ENCODE data around the gene EYS. TPM values are rescaled to one million over a fixed set of nuclear protein-coding genes. Genes with fewer than 3 reads are reported as not detected.

Gene EYS
- polyA plus RNA-seq, 1 of the 3 experiments (the other 2 are of a cell fraction), result 0.05 TPM

GRCh38 chr6:63999613-64000012 is 1707.4 kb downstream of the EYS start:
- Histone ChIP-seq H3K9ac (no peak overlapping the region), H2AFZ (ENCODE audit: low read depth) (no peak overlapping the region), H3K27me3 (ENCODE audit: insufficient read depth) (no peaks in the 10 kb centered on the region), H3K4me1 (ENCODE audit: control insufficient read depth in 1 of 2, insufficient read depth in 2 of 2, low read depth in 1 of 2, low read length in 1 of 2) (no peaks in the 10 kb centered on the region; a peak in 1 of 4 replicates), H3F3A (replicated peaks; ENCODE audit: insufficient read depth) (no peaks in the 10 kb centered on the region), H4K20me1 (ENCODE audit: insufficient read depth) (no peaks in the 10 kb centered on the region), H3K9me2 (no peaks in the 10 kb centered on the region), H3K79me2 (ENCODE audit: insufficient read depth) (no peaks in the 10 kb centered on the region), H3K4me2 (no peak overlapping the region), H3K4me3 (ENCODE audit: low read depth in 2 of 2, low read length in 1 of 2) (no peak overlapping the region), H3K36me3 (replicated peaks in 1 of 2; ENCODE audit: control insufficient read depth in 1 of 2, insufficient read depth in 2 of 2, low read length in 1 of 2) (no peaks in the 10 kb centered on the region), H3K9me3 (no peaks in the 10 kb centered on the region), H3K27ac (ENCODE audit: low read depth in 2 of 2, low read length in 1 of 2) (no peak overlapping the region)
- no peak for DNase-seq
- TF ChIP-seq YY1 (IDR thresholded peaks at IDR 0.05; ENCODE audit: low read depth), result no peak
- 0 out of 2 replicates have a peak, but pooled peaks have one; percentile 20 for TF ChIP-seq GATA2 (CRISPR knock-in tag; IDR thresholded peaks at IDR 0.05)
- ChIA-PET POLR2A (no interaction called here), CTCF (interaction anchor here (1.0 kb wide), 1 partner anchor 13 kb away, joined by 3 read pairs; no protein-coding TSS in a partner anchor)
- 89% methylated on average over 4 of the region's 4 CpGs for WGBS (ENCODE audit: low lambda C conversion rate)

DNA sequence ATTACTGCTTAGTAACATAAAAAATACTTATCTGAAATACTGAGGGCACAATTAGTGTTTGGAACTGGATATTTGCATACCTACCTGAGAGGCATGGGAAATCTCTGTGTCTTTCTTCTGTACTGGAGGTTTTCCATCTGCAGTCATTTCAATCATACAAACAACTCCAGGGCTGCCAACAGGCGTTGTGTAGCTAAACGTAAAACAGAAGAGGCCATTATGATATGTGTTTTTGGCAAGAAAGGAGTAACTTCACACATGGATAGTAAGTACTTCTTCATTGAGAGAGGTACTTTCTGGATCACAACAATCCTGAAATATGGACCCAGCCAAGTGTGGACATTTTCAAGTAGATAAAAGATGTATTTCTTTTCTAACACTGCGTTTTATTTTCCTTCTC is 1708.0 kb downstream of the EYS start:
- ChIA-PET CTCF (interaction anchor here (1.0 kb wide), 1 partner anchor 13 kb away, joined by 3 read pairs; no protein-coding TSS in a partner anchor), POLR2A (no interaction called here)

More for the DNA sequence above, 1708.0 kb downstream of the EYS start:
- Histone ChIP-seq H2AFZ (ENCODE audit: low read depth) (no peak overlapping the region), H3K9me3 (no peaks in the 10 kb centered on the region), H3K36me3 (replicated peaks in 1 of 2; ENCODE audit: control insufficient read depth in 1 of 2, insufficient read depth in 2 of 2, low read length in 1 of 2) (no peaks in the 10 kb centered on the region), H3K79me2 (ENCODE audit: insufficient read depth) (no peaks in the 10 kb centered on the region), H4K20me1 (ENCODE audit: insufficient read depth) (no peaks in the 10 kb centered on the region), H3K4me1 (ENCODE audit: control insufficient read depth in 1 of 2, insufficient read depth in 2 of 2, low read depth in 1 of 2, low read length in 1 of 2) (no peaks in the 10 kb centered on the region; a peak in 1 of 4 replicates), H3K9ac (no peak overlapping the region), H3K4me2 (no peak overlapping the region), H3K27me3 (ENCODE audit: insufficient read depth) (no peaks in the 10 kb centered on the region), H3K27ac (ENCODE audit: low read depth in 2 of 2, low read length in 1 of 2) (no peak overlapping the region), H3K4me3 (ENCODE audit: low read depth in 2 of 2, low read length in 1 of 2) (no peak overlapping the region), H3K9me2 (no peaks in the 10 kb centered on the region), H3F3A (replicated peaks; ENCODE audit: insufficient read depth) (no peaks in the 10 kb centered on the region)
- TF ChIP-seq RFX5 (IDR thresholded peaks at IDR 0.05; ENCODE audit: low read length) (no peak), RCOR1 (IDR thresholded peaks at IDR 0.05; ENCODE audit: low read length) (no peak), FOXJ3 (CRISPR knock-in tag; IDR thresholded peaks at IDR 0.05) (no peak), MXI1 (IDR thresholded peaks at IDR 0.05; ENCODE audit: low read depth, low read length) (no peak), GATA2 (CRISPR knock-in tag; IDR thresholded peaks at IDR 0.05) (no peak), YY1 (IDR thresholded peaks at IDR 0.05; ENCODE audit: low read depth) (no peak), SMC3 (IDR thresholded peaks at IDR 0.05; ENCODE audit: low read depth, low read length) (no peak), REST (IDR thresholded peaks at IDR 0.05; ENCODE audit: low read depth, low read length) (no peak), NFIC (IDR thresholded peaks at IDR 0.05; ENCODE audit: borderline replicate concordance) (no peak), EP300 (IDR thresholded peaks at IDR 0.05; ENCODE audit: borderline replicate concordance in 1 of 2, low read depth in 1 of 2, low read length in 1 of 2) (no peak), TCF12 (IDR thresholded peaks at IDR 0.05) (no peak), ELF1 (IDR thresholded peaks at IDR 0.05) (no peak), RXRA (IDR thresholded peaks at IDR 0.05; ENCODE audit: borderline replicate concordance, low read depth) (no peak)
- TF ChIP-seq, protein P1, sequence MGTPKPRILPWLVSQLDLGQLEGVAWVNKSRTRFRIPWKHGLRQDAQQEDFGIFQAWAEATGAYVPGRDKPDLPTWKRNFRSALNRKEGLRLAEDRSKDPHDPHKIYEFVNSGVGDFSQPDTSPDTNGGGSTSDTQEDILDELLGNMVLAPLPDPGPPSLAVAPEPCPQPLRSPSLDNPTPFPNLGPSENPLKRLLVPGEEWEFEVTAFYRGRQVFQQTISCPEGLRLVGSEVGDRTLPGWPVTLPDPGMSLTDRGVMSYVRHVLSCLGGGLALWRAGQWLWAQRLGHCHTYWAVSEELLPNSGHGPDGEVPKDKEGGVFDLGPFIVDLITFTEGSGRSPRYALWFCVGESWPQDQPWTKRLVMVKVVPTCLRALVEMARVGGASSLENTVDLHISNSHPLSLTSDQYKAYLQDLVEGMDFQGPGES (IDR thresholded peaks at IDR 0.05; ENCODE audit: low read depth, low read length), result no peak
- TF ChIP-seq, protein P2, sequence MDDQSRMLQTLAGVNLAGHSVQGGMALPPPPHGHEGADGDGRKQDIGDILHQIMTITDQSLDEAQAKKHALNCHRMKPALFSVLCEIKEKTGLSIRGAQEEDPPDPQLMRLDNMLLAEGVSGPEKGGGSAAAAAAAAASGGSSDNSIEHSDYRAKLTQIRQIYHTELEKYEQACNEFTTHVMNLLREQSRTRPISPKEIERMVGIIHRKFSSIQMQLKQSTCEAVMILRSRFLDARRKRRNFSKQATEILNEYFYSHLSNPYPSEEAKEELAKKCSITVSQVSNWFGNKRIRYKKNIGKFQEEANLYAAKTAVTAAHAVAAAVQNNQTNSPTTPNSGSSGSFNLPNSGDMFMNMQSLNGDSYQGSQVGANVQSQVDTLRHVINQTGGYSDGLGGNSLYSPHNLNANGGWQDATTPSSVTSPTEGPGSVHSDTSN (IDR thresholded peaks at IDR 0.05), result no peak
- TF ChIP-seq, protein P3, sequence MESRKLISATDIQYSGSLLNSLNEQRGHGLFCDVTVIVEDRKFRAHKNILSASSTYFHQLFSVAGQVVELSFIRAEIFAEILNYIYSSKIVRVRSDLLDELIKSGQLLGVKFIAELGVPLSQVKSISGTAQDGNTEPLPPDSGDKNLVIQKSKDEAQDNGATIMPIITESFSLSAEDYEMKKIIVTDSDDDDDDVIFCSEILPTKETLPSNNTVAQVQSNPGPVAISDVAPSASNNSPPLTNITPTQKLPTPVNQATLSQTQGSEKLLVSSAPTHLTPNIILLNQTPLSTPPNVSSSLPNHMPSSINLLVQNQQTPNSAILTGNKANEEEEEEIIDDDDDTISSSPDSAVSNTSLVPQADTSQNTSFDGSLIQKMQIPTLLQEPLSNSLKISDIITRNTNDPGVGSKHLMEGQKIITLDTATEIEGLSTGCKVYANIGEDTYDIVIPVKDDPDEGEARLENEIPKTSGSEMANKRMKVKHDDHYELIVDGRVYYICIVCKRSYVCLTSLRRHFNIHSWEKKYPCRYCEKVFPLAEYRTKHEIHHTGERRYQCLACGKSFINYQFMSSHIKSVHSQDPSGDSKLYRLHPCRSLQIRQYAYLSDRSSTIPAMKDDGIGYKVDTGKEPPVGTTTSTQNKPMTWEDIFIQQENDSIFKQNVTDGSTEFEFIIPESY (IDR thresholded peaks at IDR 0.05; ENCODE audit: borderline replicate concordance, low read depth), result no peak
- no peak for DNase-seq
- 68% methylated on average over 3 of the region's 3 CpGs for WGBS (ENCODE audit: low lambda C conversion rate)

Measured in SK-N-SH (cell line).